ENCODE data around the gene HOXA10. TPM values are rescaled to one million over a fixed set of nuclear protein-coding genes. Genes with fewer than 3 reads are reported as not detected.

Gene HOXA10
- total and polyA plus RNA-seq, 2 experiments from 2014 or later, result 7.7 to 15.1 TPM

DNA sequence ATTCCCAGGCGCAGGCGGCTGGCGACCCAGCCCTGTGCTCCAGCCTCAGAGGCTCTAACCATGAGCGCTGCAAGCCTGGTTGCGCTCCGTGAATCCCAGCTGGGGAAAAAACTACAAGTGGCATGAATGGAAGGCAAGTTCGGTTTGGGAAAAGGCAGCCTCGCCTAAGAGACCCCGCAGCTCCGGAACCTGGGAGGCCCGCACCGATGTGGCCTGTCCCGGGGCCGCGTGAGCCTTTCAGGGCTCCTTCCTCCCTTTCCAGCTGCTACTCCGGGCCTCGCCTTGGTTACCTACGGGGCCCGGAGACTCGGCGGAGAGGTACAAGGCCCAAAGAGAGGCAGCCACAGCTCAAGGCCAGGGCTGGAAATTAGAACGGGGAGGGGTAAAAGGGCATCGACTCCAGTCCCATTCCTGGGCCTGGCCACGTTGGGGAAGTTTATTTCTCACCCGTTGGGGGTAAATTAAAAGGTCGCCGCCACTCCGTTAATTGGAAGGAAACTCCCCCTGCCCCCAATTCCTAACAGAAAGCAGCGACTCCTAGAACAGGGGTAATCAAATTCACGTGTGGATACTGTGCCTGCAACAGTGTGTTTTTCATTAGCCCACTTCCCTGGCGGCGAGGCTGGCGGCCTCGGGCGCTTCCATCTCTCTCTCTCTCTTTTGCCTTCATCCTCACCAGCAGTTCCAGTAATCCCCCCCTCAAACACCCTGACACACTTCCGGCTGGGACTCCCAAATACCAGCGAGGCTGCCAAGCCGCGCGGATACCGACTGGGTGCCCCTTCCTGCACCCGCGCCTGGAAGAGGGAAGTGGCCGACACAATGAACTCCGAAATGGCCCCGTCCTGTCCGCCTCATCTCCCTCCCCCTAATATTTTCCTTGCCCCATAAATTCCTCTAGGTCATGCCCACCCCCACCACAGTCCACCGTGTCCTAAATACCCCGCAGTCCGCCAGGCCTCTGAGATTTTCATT is 7.3 kb downstream of the HOXA10 start:
- H3K27ac ChIP-seq, result peak overlapping the region; percentile 96

DNA sequence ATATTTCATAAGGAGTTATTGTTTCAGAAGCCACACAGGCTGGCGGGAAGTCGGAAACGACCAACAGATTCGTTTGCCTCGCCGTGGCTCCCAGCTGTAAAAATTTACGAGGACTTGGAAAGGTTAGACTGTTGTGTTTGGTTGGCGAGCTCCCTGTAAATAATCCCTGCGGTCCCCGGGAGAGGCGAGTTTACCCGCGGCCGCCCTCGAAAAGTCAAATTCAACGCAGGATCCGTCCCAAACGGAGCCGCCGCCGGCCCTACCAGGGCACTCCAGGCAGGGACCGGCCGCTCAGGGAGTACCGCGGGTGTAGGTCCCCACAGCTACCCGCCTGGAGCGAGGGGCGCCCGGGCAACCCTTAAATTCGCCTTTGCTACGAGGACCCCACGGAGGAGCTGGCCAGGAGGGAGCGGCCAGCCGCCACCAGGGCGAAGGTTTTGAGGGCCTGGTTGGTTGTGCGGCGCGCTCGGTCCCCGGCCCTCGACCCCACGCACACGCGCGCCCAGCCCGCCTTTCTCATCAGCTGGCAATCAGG is 8.1 kb downstream of the HOXA10 start:
- H3K36me3 ChIP-seq (replicated peaks; ENCODE audit: insufficient read depth, low read depth), result no peaks in the 10 kb centered on the region
- no peaks in the 10 kb centered on the region for H3K9me3 ChIP-seq (ENCODE audit: low read depth)
- peak overlapping the region; percentile 14 for H2AFZ ChIP-seq
- peaks cover 98% of the 10 kb centered on the region for H3K27me3 ChIP-seq
- H4K20me1 ChIP-seq (ENCODE audit: insufficient read depth, poor library complexity, severe bottlenecking), result peaks cover 9% of the 10 kb centered on the region
- H3K27ac ChIP-seq, result peak overlapping the region; percentile 96
- H3K9me2 ChIP-seq (replicated peaks; ENCODE audit: insufficient read depth), result no peaks in the 10 kb centered on the region
- H3K4me1 ChIP-seq (ENCODE audit: insufficient read depth), result peaks cover 22% of the 10 kb centered on the region
- peak overlapping the region; percentile 29 for H3K4me3 ChIP-seq
- H3K79me2 ChIP-seq, result peaks cover 87% of the 10 kb centered on the region
- peak overlapping the region; percentile 96 for H3K4me2 ChIP-seq
- no peak for DNase-seq (ENCODE audit: low spot score)
- peak; percentile 81 for TF ChIP-seq EZH2 (IDR thresholded peaks at IDR 0.05; ENCODE audit: borderline replicate concordance)
- no peak for TF ChIP-seq CTCF (IDR thresholded peaks at IDR 0.05; ENCODE audit: poor library complexity)
- WGBS (ENCODE audit: low lambda C conversion rate, missing lambda C conversion rate), result 10% methylated on average over 46 of the region's 46 CpGs

More for the DNA sequence above, 7.3 kb downstream of the HOXA10 start:
- H3K27me3 ChIP-seq, result peaks cover 100% of the 10 kb centered on the region
- peaks cover 17% of the 10 kb centered on the region for H3K4me1 ChIP-seq (ENCODE audit: insufficient read depth)
- H3K9me3 ChIP-seq (ENCODE audit: low read depth), result no peaks in the 10 kb centered on the region
- no peak for TF ChIP-seq CTCF (IDR thresholded peaks at IDR 0.05; ENCODE audit: poor library complexity)
- no peak for TF ChIP-seq EZH2phosphoT487 (IDR thresholded peaks at IDR 0.05; ENCODE audit: low read depth, severe bottlenecking, unreplicated experiment)
- peak; percentile 49 for TF ChIP-seq EZH2 (IDR thresholded peaks at IDR 0.05; ENCODE audit: borderline replicate concordance)
- H2AFZ ChIP-seq, result no peak overlapping the region
- no peak for DNase-seq (ENCODE audit: low spot score)
- H3K4me2 ChIP-seq, result peak overlapping the region; percentile 96
- H3K4me3 ChIP-seq, result peak overlapping the region; percentile 29
- peaks cover 16% of the 10 kb centered on the region for H4K20me1 ChIP-seq (ENCODE audit: insufficient read depth, poor library complexity, severe bottlenecking)
- WGBS (ENCODE audit: low lambda C conversion rate, missing lambda C conversion rate), result 14% methylated on average over 50 of the region's 50 CpGs
- no peaks in the 10 kb centered on the region for H3K36me3 ChIP-seq (replicated peaks; ENCODE audit: insufficient read depth, low read depth)
- H3K79me2 ChIP-seq, result peaks cover 94% of the 10 kb centered on the region
- H3K9me2 ChIP-seq (replicated peaks; ENCODE audit: insufficient read depth), result no peaks in the 10 kb centered on the region

DNA sequence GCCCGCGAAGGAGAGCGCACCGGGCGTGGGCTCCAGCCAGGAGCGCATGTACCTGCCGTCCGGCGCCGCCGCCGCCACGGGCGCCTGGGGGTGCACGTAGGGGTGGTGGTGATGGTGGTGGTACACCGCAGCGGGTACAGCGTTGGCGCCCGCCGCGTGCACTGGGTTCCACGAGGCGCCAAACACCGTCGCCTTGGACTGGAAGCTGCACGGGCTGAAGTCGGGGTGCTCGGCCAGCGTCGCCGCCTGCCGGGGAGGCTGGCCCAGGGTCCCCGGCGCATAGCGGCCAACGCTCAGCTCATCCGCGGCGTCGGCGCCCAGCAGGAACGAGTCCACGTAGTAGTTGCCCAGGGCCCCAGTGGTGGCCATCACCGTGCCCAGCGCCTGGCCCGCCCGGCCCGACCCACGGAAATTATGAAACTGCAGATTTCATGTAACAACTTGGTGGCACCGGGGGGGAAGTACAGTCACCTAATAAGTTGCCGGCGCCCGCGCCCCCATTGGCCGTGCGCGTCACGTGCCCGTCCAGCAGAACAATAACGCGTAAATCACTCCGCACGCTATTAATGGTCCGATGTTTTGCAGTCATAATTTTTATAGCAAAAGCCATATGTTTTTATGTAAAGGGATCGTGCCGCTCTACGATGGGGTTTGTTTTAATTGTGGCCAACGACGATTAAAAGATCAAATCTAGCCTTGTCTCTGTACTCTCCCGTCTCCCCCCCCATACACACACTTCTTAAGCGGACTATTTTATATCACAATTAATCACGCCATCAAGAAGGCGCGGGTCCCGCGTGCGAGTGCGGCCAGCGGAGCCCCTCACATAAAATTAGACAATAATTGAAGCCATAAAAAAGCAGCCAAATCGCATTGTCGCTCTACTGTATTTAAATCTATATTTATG is 8.8 kb downstream of the HOXA10 start, which contains the start of gene HOXA9:
Gene HOXA9 (minus strand): TSS at position 449 of the 907 bp plus-strand sequence. CDS start 80 bp downstream, at position 369.
- Histone ChIP-seq H3K4me1 (ENCODE audit: insufficient read depth) (peaks cover 27% of the 10 kb centered on the region), H3K79me2 (peaks cover 79% of the 10 kb centered on the region), H3K27me3 (peaks cover 92% of the 10 kb centered on the region), H3K4me2 (peak within 1 kb of the TSS; percentile 96), H4K20me1 (ENCODE audit: insufficient read depth, poor library complexity, severe bottlenecking) (peaks cover 2% of the 10 kb centered on the region), H3K4me3 (peak within 1 kb of the TSS; percentile 29), H2AFZ (peak within 1 kb of the TSS; percentile 14), H3K9me2 (replicated peaks; ENCODE audit: insufficient read depth) (no peaks in the 10 kb centered on the region), H3K36me3 (replicated peaks; ENCODE audit: insufficient read depth, low read depth) (no peaks in the 10 kb centered on the region), H3K9me3 (ENCODE audit: low read depth) (no peaks in the 10 kb centered on the region), H3K27ac (peak within 1 kb of the TSS; percentile 96)
- TF ChIP-seq EZH2 (IDR thresholded peaks at IDR 0.05; ENCODE audit: borderline replicate concordance) (peak; percentile 84), EZH2phosphoT487 (IDR thresholded peaks at IDR 0.05; ENCODE audit: low read depth, severe bottlenecking, unreplicated experiment) (no peak)
- 21% methylated on average over 78 of the region's 82 CpGs for WGBS (ENCODE audit: low lambda C conversion rate, missing lambda C conversion rate)
- no peak for DNase-seq (ENCODE audit: low spot score)
